Astrocyte (in vitro differentiated cells and primary cell): ENCODE data around the gene ACKR2. TPM values are rescaled to one million over a fixed set of nuclear protein-coding genes. Genes with fewer than 3 reads are reported as not detected.
A peak's percentile ranks its signal among the peaks of the same experiment; 100 is the strongest.

Experiments
- DNase-seq: peaks from one replicate; pipeline ENCODE4 v3.0.0-alpha.2; 2010; ENCODE audit warnings: low read depth
- FAIRE-seq: peaks from 2 replicates; lab custom pipeline; 2011; peaks lifted over from hg19 to GRCh38; lab: Jason Lieb, UNC
- H2AFZ ChIP-seq: 2 replicates; pipeline ENCODE4 v1.6.0; 2012; ENCODE audit warnings: low read depth, low read length, inconsistent platforms
- H3K27ac ChIP-seq: 2 replicates; pipeline ENCODE4 v1.5.1; 2011; ENCODE audit warnings: low read depth, low read length, inconsistent platforms
- H3K27me3 ChIP-seq: 2 replicates; pipeline ENCODE4 v1.6.0; 2011; ENCODE audit warnings: low read length, inconsistent platforms; ENCODE audit not compliant: insufficient read depth
- H3K36me3 ChIP-seq: 2 replicates; pipeline ENCODE4 v1.5.1; 2011; ENCODE audit warnings: low read length, inconsistent platforms; ENCODE audit not compliant: insufficient read depth
- H3K4me1 ChIP-seq: 2 replicates; pipeline ENCODE4 v1.5.1; 2011; ENCODE audit warnings: low read length, inconsistent platforms; ENCODE audit not compliant: insufficient read depth
- H3K4me2 ChIP-seq: 2 replicates; pipeline ENCODE4 v1.6.0; 2012; ENCODE audit warnings: low read length, inconsistent platforms
- H3K4me3 ChIP-seq: 2 replicates; pipeline ENCODE4 v1.5.1; 2011; ENCODE audit warnings: low read depth, mild to moderate bottlenecking, low read length, inconsistent platforms; ENCODE audit not compliant: insufficient read depth
- H3K79me2 ChIP-seq: 2 replicates; pipeline ENCODE4 v1.6.0; 2012; ENCODE audit warnings: mild to moderate bottlenecking, low read length, inconsistent platforms; ENCODE audit not compliant: insufficient read depth
- H3K9ac ChIP-seq: 2 replicates; pipeline ENCODE4 v1.6.0; 2012; ENCODE audit warnings: mild to moderate bottlenecking, low read length, inconsistent platforms
- H3K9me3 ChIP-seq: 2 replicates; pipeline ENCODE4 v1.5.1; 2012; ENCODE audit warnings: low read depth, mild to moderate bottlenecking, low read length, inconsistent platforms; ENCODE audit not compliant: insufficient read depth
- H4K20me1 ChIP-seq: 2 replicates; pipeline ENCODE4 v1.6.0; 2012; ENCODE audit warnings: low read length, inconsistent platforms; ENCODE audit not compliant: insufficient read depth
- H3K27ac Mint-ChIP-seq: one replicate; pipeline ENCODE4 v1.8.0; 2021; ENCODE audit warnings: mild to moderate bottlenecking, mixed read lengths; ENCODE audit not compliant: unreplicated experiment
- H3K27me3 Mint-ChIP-seq: one replicate; pipeline ENCODE4 v1.8.0; 2021; ENCODE audit warnings: low read depth, mixed read lengths; ENCODE audit not compliant: unreplicated experiment
- H3K36me3 Mint-ChIP-seq: one replicate; pipeline ENCODE4 v1.8.0; 2021; ENCODE audit warnings: low read depth, mixed read lengths; ENCODE audit not compliant: unreplicated experiment
- H3K4me1 Mint-ChIP-seq: one replicate; pipeline ENCODE4 v1.8.0; 2021; ENCODE audit warnings: low read depth, mixed read lengths; ENCODE audit not compliant: unreplicated experiment
- H3K4me3 Mint-ChIP-seq: one replicate; pipeline ENCODE4 v1.8.0; 2021; ENCODE audit warnings: mild to moderate bottlenecking, moderate library complexity, mixed read lengths; ENCODE audit not compliant: unreplicated experiment
- H3K9me3 Mint-ChIP-seq: one replicate; pipeline ENCODE4 v1.8.0; 2021; ENCODE audit warnings: mild to moderate bottlenecking, mixed read lengths; ENCODE audit not compliant: unreplicated experiment
- EZH2 ChIP-seq: IDR thresholded peaks from 2 replicates; pipeline ENCODE4 v1.6.1; 2012; ENCODE audit warnings: mild to moderate bottlenecking, low read length, inconsistent platforms; ENCODE audit not compliant: insufficient read depth
- total RNA-seq: library from RNA; stranded (reverse); gene quantifications from 2 replicates; pipeline ENCODE4 v1.2.1, GENCODE V29; 2021
- TF ChIP-seq, protein P1 (sequence below): IDR thresholded peaks from 2 replicates; pipeline ENCODE4 v1.5.1; 2011; ENCODE audit warnings: low read depth, mild to moderate bottlenecking, inconsistent platforms, low read length, moderate library complexity; ENCODE audit not compliant: insufficient read depth

Gene ACKR2
- total RNA-seq, 1 donor from 2014 or later = 1.7 TPM

DNA sequence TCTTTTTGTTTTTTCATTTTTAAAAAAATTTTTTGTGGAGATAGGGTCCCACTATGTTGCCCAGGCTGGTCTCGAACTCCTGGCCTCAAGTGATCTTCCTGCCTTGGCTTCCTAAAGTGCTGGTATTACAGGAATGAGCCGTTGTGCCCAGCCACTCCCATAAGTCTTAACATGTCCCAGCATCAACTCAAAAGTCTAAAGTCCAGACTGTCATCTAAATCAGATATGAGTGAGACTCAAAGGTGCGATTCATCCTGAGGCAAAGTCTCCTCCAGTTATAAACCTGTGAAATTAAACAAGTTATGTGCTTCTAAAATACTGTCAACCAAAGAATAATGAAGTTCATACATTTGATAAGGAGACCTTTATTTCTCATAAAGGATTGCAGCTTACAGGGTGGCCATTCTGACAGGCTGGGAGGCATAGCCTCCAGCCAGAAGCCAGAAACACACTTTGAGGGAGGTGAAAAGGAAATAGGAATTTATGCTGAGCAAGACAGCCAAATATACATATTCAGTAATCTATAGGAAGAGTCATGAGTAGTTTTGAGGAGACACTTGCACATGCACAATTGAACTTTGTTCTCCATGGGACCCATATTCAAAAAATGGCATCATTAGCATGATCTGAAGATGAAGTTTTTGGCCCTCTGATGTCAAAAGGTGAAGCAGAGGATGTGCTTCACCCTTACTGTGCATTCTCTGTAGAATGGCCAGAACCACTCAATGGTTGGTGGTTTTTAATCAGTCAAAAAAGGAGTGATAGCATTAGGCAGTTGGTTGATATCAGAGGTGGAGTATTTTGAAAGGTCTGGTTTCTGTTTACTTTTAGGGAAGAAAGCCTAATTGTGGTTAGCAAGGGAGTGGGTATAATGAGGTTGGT is 85.7 kb downstream of the ACKR2 start:
- H3K9ac ChIP-seq = no peak overlapping the region
- no peaks in the 10 kb centered on the region for H3K79me2 ChIP-seq
- Mint-ChIP-seq H3K4me1 (peaks cover 14% of the 10 kb centered on the region), H3K27me3 (no peaks in the 10 kb centered on the region), H3K36me3 (peaks cover 1% of the 10 kb centered on the region), H3K27ac (no peak overlapping the region), H3K4me3 (no peak overlapping the region), H3K9me3 (peaks cover 2% of the 10 kb centered on the region)
- no peaks in the 10 kb centered on the region for H3K27me3 ChIP-seq
- H2AFZ ChIP-seq = no peak overlapping the region
- TF ChIP-seq, protein P1, sequence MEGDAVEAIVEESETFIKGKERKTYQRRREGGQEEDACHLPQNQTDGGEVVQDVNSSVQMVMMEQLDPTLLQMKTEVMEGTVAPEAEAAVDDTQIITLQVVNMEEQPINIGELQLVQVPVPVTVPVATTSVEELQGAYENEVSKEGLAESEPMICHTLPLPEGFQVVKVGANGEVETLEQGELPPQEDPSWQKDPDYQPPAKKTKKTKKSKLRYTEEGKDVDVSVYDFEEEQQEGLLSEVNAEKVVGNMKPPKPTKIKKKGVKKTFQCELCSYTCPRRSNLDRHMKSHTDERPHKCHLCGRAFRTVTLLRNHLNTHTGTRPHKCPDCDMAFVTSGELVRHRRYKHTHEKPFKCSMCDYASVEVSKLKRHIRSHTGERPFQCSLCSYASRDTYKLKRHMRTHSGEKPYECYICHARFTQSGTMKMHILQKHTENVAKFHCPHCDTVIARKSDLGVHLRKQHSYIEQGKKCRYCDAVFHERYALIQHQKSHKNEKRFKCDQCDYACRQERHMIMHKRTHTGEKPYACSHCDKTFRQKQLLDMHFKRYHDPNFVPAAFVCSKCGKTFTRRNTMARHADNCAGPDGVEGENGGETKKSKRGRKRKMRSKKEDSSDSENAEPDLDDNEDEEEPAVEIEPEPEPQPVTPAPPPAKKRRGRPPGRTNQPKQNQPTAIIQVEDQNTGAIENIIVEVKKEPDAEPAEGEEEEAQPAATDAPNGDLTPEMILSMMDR = no peak
- TF ChIP-seq EZH2 = no peak
- no peaks in the 10 kb centered on the region for H3K9me3 ChIP-seq
- H4K20me1 ChIP-seq = no peaks in the 10 kb centered on the region
- DNase-seq (peak; percentile 6), FAIRE-seq (no peak)
- no peak overlapping the region for H3K4me3 ChIP-seq
- no peak overlapping the region for H3K4me2 ChIP-seq
- no peaks in the 10 kb centered on the region for H3K4me1 ChIP-seq
- H3K36me3 ChIP-seq = no peaks in the 10 kb centered on the region
- H3K27ac ChIP-seq = no peak overlapping the region

DNA sequence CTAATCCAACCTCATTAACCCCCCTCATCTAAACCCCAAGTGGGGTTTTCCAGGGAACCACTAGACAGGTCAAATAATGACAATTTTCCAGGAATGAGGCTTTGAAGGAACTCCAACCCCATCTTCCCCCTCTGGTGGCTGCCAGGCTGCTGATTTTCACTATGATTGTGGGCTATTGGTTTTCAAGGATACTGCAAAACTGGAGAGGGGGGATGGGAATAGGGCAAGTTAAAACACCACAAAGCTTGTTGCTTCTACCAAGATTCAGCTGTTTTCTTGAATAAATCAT is 86.3 kb downstream of the ACKR2 start:
- H3K27ac ChIP-seq = no peak overlapping the region
- FAIRE-seq (no peak), DNase-seq (no peak)
- Mint-ChIP-seq H3K36me3 (peaks cover 2% of the 10 kb centered on the region), H3K27ac (no peak overlapping the region), H3K27me3 (no peaks in the 10 kb centered on the region), H3K4me3 (no peak overlapping the region), H3K9me3 (peaks cover 2% of the 10 kb centered on the region), H3K4me1 (peaks cover 12% of the 10 kb centered on the region)
- H4K20me1 ChIP-seq = no peaks in the 10 kb centered on the region
- no peaks in the 10 kb centered on the region for H3K79me2 ChIP-seq
- TF ChIP-seq, protein P1 = no peak
- TF ChIP-seq EZH2 = no peak
- H3K4me2 ChIP-seq = no peak overlapping the region
- H3K4me3 ChIP-seq = no peak overlapping the region
- no peaks in the 10 kb centered on the region for H3K4me1 ChIP-seq
- no peaks in the 10 kb centered on the region for H3K36me3 ChIP-seq
- no peak overlapping the region for H3K9ac ChIP-seq
- H3K9me3 ChIP-seq = no peaks in the 10 kb centered on the region
- H2AFZ ChIP-seq = no peak overlapping the region
- no peaks in the 10 kb centered on the region for H3K27me3 ChIP-seq
